ENCODE measurements around the gene EPN3.

DNA sequence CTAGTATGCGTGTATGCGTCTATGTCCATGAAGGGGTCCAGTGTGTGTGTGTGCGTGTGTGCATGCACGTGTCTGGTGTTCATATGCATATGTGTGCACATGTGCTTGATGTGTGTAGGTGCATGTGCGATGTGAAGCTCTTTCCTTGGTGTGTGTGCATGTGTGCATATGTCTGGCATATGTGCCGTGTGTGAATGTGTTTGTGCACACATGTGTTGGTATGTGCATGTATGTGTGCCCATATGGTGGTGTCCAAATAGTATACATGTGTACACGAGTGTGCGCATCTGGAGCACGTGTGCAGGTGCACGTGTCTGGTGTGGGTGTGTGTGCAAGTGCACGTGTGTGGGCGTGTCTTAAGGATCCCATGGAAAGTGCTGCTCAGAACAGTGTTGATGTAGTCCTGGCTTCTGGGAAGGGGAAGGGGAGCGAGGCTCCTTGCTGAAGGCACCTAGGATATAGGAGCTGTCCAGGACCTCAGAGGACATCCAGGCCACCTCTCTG, 45.0 kb downstream of the EPN3 start:
- TF ChIP-seq CTCF (IDR thresholded peaks at IDR 0.05) (no peak), EZH2 (IDR thresholded peaks at IDR 0.05; ENCODE audit: borderline replicate concordance, insufficient read depth, low read depth, low read length, poor library complexity, severe bottlenecking) (no peak)

Data from B cell (primary cell).